HFF-Myc (cell line): ENCODE measurements around the gene NR1H2.
"Not testable (repeated sequence)": the region's sequence is repeated elsewhere in the genome, so short reads cannot be mapped to it uniquely, and the experiment has no call there.

ENCODE experiments used
- DNase-seq: peaks from one replicate; pipeline ENCODE4 v3.0.0-alpha.2; 2011; ENCODE audit warnings: low read depth; ENCODE audit errors: extremely low read depth
- H3K4me3 ChIP-seq: replicated peaks from 2 replicates; pipeline ENCODE4 v1.5.1; 2011; ENCODE audit warnings: low read depth, mild to moderate bottlenecking, control low read depth, low read length
- TF ChIP-seq, protein P1 (sequence below): IDR thresholded peaks from 2 replicates; pipeline ENCODE4 v1.5.1; 2012; ENCODE audit warnings: mild to moderate bottlenecking, low read depth, low read length, control low read depth; ENCODE audit errors: missing control alignments

Gene NR1H2

GRCh38 chr19:50333737-50334617 is 42.3 kb upstream of the NR1H2 start:
- no peak for DNase-seq
- TF ChIP-seq, protein P1, sequence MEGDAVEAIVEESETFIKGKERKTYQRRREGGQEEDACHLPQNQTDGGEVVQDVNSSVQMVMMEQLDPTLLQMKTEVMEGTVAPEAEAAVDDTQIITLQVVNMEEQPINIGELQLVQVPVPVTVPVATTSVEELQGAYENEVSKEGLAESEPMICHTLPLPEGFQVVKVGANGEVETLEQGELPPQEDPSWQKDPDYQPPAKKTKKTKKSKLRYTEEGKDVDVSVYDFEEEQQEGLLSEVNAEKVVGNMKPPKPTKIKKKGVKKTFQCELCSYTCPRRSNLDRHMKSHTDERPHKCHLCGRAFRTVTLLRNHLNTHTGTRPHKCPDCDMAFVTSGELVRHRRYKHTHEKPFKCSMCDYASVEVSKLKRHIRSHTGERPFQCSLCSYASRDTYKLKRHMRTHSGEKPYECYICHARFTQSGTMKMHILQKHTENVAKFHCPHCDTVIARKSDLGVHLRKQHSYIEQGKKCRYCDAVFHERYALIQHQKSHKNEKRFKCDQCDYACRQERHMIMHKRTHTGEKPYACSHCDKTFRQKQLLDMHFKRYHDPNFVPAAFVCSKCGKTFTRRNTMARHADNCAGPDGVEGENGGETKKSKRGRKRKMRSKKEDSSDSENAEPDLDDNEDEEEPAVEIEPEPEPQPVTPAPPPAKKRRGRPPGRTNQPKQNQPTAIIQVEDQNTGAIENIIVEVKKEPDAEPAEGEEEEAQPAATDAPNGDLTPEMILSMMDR = no peak
- H3K4me3 ChIP-seq = peak overlapping the region; percentile 18

DNA sequence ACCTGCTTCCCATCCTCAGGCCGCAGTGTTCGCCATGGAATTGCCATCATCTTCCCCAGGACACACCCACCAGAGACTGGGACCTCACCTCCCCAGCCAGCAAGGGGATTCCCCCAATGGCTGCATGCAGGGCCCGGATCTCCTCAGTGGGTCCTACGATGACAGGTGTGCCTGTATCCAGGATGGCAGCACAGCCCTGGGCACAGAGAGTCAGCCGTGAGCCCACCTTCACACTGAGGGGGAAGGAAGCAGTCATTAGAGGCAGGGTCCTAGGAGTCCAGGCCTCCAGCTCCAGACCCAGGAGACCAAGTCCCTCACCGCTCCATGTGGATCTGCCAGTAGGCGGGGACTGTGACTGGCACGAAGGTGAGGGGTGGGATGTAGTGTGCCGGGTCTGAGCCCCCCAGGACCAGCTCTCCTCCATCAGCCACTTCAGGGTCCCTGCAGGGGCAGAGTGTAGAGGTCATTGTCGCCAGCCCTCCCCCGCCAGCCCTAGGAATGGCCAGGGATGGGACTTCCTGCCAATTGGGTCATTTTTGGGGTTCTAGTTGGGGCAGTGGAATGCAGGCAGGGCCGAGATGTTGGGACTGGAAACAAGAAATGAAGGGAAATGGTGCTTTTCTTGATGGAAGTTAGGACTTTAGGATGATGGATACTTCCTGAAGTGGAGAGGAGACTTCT is 41.4 kb upstream of the NR1H2 start:
- TF ChIP-seq, protein P1 = no peak
- DNase-seq = no peak
- H3K4me3 ChIP-seq = no peak overlapping the region

- not testable (repeated sequence) for H3K4me3 ChIP-seq, DNase-seq
These were observed 39.2 kb upstream of the NR1H2 start for GRCh38 chr19:50337031-50337430.

GRCh38 chr19:50340331-50340730 is 35.9 kb upstream of the NR1H2 start:
- H3K4me3 ChIP-seq = no peak overlapping the region
- no peak for DNase-seq
- TF ChIP-seq, protein P1 = no peak

DNA sequence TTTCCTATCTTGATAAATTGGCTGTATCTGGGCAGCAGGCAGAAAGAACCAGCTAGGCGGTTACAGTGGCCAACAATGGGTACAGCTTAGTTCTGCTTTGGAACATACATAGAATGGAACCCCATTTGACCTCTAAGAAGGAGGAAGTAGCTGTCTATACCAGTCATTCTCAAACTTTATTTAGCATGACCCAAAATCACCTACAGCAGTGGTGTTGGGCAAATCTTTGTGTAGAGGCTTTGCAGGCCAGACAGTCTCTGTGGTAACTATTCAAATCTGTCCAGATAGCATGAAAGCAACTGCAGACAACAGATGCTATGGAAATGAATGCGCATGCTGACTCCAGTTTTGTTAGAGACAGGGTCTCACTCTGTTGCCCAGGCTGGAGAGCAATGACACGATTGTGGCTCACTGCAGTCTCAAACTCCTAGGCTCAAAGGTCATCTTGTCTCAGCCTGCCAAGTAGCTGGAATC is 35.1 kb upstream of the NR1H2 start:
- no peak for DNase-seq
- TF ChIP-seq, protein P1 = no peak
- no peak overlapping the region for H3K4me3 ChIP-seq

DNA sequence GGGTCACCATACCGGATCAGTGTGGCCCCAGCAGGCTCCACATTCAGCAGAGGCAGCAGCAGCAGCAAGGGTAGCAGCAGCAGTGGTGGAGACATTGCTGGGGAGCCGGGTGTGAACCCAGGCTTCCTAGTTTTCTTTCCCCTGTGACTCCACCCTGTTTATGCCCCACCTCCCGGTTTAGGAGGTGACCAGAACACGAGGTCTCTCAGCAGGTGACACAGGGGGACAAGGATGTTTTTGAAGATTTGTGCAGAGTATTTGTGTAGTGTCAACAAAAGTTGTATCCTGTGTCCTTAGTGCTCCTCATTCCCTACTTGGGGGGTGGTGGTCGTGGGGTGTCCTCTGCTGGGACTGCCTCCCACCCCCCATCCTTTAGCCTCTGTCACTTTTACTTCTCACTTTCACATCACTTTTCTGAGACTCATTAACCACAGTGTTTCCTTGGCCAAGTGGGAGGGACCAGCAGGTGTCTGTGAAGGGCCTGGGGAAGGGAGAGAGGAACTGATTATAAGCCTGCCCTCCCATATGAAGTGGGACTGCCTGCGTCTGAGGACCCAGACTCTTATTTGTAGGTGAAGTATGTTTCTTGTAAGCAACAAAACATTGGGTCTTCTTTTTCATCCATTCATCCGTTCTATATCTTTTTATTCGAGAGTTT is 31.5 kb upstream of the NR1H2 start:
- TF ChIP-seq, protein P1 = no peak
- DNase-seq = no peak
- H3K4me3 ChIP-seq = no peak overlapping the region

GRCh38 chr19:50347089-50347581 is 29.1 kb upstream of the NR1H2 start:
- DNase-seq, H3K4me3 ChIP-seq: not testable (repeated sequence)
